ENCODE measurements around the gene OVAAL.

Gene OVAAL

DNA sequence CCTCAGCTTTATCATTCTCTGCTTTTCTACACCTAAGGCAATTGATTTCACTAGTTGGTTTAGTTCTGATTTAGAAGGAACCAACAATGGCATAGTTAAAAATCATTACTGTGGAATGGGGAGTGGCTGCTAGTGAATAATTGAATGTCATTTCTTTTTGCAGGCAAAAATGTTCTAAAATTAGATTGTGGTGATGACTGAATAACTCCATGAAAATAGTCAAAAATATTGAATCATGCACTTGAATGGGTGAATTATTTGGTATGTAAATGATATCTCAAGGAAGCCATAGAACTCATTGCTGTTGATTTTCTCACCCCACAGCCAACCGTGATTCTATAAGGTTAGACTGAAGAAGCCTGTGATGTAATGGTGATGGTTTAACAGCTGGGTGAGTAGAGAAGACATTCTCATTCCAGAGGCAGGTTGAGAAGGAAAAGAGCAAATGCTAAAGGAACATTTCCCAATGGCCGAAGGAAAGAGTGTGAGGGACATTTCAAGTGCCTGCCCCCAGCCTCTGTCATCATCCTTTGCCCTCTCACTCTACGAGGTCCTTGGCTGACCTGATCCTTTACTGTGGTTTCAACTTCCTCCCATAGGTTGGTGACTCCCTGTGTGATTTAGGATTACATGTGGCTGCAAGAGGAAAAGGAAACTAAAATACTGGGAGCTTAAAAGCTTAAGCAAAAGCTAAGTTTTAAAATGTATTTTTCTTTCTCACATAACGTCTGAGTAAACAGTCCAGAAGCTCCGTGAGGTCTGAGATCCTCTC, 12.5 kb downstream of the OVAAL start:
- no peak for DNase-seq

DNA sequence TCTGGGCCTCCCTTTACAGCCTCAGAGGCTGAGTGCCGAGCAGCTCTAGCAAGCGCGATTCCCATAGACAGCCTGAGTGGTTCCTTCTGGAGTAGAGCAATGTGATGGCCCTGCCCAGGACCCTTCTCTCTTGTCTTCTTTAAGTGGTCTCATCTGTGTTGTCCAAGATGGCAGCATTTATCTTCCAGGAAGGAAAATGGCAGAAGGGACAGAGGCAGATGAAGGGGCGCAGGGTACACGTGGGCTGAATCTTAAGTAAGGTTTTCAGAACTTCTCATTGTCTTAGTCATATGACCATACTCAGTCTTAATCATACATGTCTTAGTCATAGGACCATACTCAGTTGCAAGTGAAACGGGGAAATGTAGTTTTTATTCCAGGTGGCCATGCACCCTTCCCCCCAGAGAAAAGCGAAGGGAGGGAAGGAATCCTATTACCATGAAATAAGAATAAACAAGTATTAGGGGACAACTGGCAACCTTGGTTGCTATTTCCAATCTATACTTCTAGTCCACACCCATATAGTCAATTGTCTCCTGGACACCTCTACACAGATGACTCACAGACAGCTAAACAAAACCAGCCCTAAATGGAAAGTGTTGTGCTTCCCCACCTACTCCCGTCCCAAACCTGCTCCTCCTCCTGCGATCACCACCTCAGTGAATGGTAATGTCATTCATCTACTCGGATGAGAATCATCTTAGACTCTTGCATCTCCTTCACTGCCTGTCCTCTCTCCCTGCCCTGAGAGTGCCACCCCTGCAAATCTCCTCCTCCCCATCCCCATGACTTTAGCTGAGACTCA, 13.3 kb downstream of the OVAAL start:
- DNase-seq = no peak

DNA sequence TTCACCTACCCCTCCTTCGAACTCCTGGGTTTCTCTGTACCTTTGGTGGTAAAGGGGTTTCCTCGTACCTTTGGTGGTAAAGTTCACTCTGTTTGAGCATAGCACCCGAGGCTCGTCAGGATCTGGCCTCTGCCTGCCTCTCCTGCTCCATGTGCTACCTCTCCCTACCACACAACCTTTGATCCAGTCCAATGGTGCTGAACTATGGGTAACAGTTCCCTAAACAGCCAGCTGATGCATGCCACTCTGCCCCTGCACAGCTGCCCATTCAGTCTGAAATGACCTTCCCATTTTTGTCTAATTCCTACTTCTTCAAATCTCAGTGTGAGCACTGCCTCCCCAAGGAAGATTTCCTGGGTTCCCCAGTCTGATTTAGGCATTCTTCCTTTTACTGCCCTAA, 14.0 kb downstream of the OVAAL start:
- DNase-seq = no peak

- no peak for DNase-seq
Observed at GRCh38 chr1:180574031-180574713, 15.4 kb downstream of the OVAAL start.

DNA sequence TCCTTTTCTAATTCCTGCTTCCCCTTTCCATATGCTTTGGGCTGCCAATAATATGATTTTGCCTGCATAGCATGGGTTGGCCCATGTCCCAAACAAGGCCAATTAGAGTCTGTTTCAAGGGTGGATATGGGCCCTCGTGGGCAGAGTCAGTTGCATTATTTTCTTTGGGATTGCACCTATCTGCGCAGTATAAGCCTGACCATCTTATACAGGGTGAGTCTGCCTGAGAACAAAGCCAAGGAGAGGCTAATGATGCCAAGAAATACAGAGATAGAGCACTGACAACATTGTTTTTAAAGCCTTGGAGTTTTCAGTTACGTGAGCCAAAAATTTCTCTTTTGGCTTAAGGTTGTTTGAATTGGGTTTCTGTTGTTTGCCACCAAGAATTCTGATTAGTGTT, 18.6 kb downstream of the OVAAL start:
- DNase-seq = no peak

- no peak for DNase-seq
Observed at GRCh38 chr1:180579961-180580611, 21.3 kb downstream of the OVAAL start.

- DNase-seq = no peak
Observed at GRCh38 chr1:180581635-180582039, 22.9 kb downstream of the OVAAL start.

GRCh38 chr1:180584869-180585268, 26.1 kb downstream of the OVAAL start:
- DNase-seq = no peak

DNA sequence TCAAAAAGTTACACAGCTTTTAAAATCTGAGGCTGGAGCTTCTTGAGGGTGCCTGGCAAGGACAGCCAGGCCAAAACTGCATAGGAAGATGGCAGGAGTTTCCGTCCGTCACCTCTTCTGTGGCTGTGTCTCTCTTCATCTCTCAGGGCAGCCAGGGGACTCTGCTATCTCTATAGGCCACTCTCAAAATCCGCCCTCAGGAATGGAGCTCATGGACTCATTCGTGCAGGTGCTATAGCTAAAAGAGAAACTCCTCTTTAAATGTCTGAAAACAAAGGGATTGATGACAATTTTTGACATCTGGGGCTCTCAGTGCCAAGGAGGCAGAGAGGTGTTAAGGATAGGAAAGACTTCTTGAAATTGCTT, 27.2 kb downstream of the OVAAL start:
- no peak for DNase-seq

GRCh38 chr1:180586671-180587155, 27.9 kb downstream of the OVAAL start:
- no peak for DNase-seq

GRCh38 chr1:180588121-180588520, 29.4 kb downstream of the OVAAL start:
- no peak for DNase-seq

DNA sequence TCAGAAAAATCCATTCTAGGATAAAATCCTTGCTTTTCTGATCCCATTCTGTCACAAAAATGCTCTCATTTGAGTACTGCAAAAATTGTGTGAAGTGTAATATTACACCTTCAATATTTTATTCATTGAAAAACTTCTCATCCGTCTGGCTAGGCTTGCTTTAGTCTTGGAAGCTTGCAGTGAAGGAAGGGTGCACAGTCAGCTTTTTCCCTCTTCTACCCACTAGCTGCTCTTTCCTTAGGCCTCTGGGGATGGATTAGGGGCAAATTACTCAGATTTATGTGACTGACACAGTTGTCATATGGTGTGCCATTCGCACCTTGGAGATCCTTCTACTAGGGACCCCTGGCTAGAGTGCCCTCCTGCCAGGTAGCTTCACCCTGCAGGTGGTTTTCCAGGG, 32.1 kb downstream of the OVAAL start:
- no peak for DNase-seq

- DNase-seq = no peak
Observed at GRCh38 chr1:180593382-180593781, 34.6 kb downstream of the OVAAL start.

GRCh38 chr1:180594723-180595122, 36.0 kb downstream of the OVAAL start:
- DNase-seq = no peak

DNA sequence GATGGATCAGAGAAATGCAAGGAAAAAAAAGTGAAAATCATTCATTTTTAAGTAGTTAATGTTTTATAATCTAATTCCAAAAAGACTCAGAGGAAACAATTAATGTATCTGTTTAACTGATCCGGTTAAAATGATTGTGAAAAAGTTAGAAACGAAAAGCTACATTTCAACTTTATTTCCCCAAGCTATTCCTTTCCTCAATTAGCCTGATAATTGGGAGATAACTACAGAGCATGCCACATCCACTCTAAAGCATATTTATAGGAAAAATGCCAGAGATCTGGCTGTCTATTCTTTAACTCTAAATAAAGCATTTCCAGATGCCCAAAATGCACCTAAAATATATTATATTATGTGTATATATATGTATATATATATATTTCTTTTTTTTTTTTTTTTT, 37.2 kb downstream of the OVAAL start:
- no peak for DNase-seq

DNA sequence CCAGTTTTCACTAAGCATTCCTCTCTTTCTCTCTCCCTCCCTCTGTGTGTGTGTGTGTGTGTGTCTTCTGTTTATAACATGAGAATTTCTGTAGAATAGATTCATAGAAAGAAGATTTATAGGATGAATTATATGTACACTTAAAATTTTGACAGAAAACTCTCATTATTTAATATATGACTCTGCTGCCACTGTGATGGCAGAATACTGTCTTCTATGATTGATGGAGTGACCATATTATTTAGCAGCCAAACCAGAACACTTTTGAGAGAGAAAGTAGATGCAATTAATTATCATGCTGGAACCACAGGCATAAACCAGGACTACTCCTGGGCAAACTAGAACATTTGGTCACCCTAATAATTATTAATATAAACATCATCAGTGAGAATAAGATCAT, 38.8 kb downstream of the OVAAL start:
- DNase-seq = no peak

GRCh38 chr1:180598333-180598974, 39.7 kb downstream of the OVAAL start:
- no peak for DNase-seq

GRCh38 chr1:180600343-180600742, 41.6 kb downstream of the OVAAL start:
- DNase-seq = no peak

- DNase-seq = no peak
Observed at GRCh38 chr1:180601512-180601911, 42.7 kb downstream of the OVAAL start.

DNA sequence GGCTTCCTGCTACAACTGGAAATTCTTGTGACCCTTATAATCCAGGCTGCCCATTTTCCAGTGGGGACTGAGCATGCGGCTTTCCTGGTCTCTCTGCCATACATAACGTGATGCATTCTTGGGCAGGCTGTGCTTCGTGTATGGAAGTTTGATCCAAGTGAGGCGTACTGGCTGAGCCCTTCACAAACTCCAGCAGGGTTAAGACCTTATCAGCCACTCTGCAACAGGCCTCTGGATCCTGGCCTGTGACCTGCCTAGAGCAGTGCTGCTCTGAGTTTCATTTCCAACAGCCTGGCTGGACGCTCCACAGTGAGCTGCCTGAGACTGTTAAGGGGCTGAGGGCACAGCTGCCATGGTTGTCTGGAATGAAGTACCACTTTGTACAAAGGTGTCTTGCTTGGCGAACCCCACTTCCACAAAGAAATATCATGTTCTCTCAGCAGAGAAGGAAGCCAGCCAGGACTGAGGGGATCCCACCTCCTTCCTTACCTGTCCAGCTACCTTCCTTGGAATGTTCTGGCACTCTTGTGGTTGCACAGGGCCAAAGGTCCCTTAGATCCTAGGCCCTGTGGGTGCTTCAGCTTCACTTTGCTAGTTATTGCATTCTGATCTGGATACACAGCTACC, 44.6 kb downstream of the OVAAL start:
- no peak for DNase-seq

- no peak for DNase-seq
Observed at GRCh38 chr1:180603850-180604226, 45.1 kb downstream of the OVAAL start.

GRCh38 chr1:180606155-180606554, 47.4 kb downstream of the OVAAL start:
- DNase-seq = no peak

Data from CD4-positive, alpha-beta T cell treated with Interleukin-12 subunit alpha and Interleukin-12 subunit beta, for 1 hour (primary cell).